GM19467 (cell line): Measurements from ENCODE around the gene SLC25A17.
"Not testable (repeated sequence)": the region's sequence is repeated elsewhere in the genome, so short reads cannot be mapped to it uniquely, and the experiment has no call there.

Experiments used
- ATAC-seq: cut with Tn5 transposase; IDR thresholded peaks from one replicate; pipeline ENCODE4 v1.9.1; 2021; ENCODE audit warnings: mild to moderate bottlenecking, moderate library complexity; ENCODE audit not compliant: unreplicated experiment

Gene SLC25A17

GRCh38 chr22:40818747-40819598, at the start of gene SLC25A17:
SLC25A17 (minus strand) TSS chr22:40819346; CDS start chr22:40819248, 98 bp downstream.
- ATAC-seq: peak; percentile 66

GRCh38 chr22:40868379-40868778, 49.2 kb upstream of the SLC25A17 start:
- not testable (repeated sequence) for ATAC-seq

- ATAC-seq: no peak
These were observed 48.0 kb upstream of the SLC25A17 start for GRCh38 chr22:40867109-40867508.

DNA sequence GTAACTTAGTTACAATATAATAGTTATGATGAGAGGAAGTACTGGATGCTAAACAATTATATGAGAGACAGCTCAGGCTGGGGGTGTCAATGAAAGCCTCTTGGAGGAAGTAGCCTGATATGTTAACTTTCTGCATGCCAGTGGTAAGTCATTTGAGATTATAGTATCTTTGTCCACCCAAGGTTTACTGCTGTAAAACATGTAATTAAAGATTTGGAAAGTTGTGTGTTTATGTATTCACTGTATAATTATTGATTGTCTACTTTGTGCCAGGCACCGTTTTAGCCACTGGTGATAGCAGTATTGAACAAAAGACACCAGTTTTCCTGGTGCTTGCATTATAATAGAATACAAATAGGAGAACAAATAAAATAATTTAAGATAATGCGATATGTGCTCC, 43.4 kb upstream of the SLC25A17 start:
- no peak for ATAC-seq

DNA sequence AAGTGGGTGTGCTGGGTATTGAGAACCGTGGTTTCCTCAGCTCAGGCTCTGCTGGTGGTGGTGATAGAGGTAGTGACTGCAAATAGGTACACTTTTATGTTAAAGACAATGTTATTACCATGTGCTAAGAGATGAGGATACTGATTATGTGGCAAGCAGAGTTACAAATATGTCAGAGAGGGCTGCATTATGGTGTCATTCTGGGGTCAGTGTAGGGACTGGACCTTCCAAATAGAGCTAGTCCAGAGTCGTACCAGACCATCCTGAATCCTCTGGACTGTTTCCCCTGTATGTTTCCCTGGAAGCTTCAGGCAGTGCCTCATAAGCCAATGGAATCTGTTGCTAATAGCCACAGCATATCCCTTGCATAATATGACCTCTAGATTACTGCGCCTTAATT, 42.9 kb upstream of the SLC25A17 start, which contains the start of gene DNAJB7:
DNAJB7 (minus strand) TSS at position 101 of the 400 bp plus-strand sequence. CDS start 119 bp downstream, outside the sequence.
- no peak for ATAC-seq

GRCh38 chr22:40857309-40857855, 38.2 kb upstream of the SLC25A17 start:
- no peak for ATAC-seq

- peak; percentile 86 for ATAC-seq
These were observed 37.6 kb upstream of the SLC25A17 start, which contains the start of the genes ST13 and XPNPEP3 for GRCh38 chr22:40856513-40857308. ST13 (minus strand) TSS chr22:40856639; CDS start chr22:40856540, 99 bp downstream. XPNPEP3 (plus strand) TSS chr22:40857148; CDS start chr22:40857182, 34 bp downstream.

DNA sequence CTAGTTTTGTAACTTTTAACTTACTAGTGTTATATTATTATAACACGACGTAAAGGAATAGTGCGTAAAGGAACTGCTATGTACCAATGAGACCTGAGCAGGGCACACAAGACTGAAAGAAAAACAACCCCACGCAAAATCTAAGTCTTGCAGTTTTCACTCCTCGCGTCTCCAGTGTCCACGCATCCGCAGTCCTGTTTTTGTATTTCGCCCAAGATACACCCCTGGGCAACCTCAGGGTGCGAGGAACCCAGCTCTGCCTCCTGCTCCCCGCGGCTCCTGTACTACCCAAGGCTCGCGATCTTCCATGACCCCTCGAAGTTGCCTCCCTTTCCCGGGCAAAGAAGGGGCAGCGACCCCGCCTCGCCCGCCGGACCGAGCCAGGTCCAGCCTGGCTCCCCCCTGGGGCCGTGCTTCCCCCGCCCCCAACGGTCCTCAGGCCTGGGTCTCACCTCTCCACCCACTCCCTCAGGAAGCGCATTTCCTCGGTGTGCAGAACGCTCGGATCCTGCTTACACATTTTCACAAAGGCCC, 36.9 kb upstream of the SLC25A17 start:
- ATAC-seq: peak; percentile 11

- ATAC-seq: no peak
These were observed 36.2 kb upstream of the SLC25A17 start for GRCh38 chr22:40855071-40855978.

- ATAC-seq: no peak
These were observed 34.8 kb upstream of the SLC25A17 start for GRCh38 chr22:40853961-40854360.

- ATAC-seq: no peak
These were observed 34.2 kb upstream of the SLC25A17 start for GRCh38 chr22:40853333-40853732.

DNA sequence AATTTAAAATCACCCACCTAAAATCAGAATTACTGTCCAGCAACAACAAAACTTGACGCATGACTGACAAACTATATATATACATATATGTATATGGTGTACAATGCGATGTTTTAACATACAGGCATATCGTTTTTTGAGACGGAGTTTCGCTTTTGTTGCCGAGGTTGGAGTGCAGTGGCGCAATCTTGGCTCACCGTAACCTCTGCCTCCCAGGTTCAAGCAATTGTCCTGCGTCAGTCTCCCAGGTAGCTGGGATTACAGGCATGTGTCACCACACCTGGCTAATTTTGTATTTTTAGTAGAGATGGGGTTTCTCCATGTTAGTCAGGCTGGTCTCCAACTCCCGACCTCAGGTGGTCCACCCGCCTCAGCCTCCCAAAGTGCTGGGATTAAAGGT, 26.7 kb upstream of the SLC25A17 start:
- not testable (repeated sequence) for ATAC-seq

DNA sequence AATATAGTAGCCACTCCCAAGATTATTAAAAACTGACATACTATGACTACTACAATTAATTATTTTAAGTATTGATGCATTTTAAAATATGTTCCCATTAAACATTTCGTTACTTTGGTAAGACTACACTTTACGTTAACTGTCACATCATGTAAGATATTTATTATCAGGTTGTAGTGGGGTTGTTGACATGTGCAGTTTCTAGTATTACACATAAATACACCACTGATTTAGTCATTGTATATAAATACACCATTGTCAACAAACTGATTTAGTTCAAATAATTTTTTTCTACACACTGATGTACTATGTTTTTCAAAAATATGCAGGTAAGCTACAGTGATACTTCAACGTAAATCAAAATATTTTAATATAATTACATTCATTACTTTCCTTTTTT, 25.8 kb upstream of the SLC25A17 start:
- ATAC-seq: no peak

DNA sequence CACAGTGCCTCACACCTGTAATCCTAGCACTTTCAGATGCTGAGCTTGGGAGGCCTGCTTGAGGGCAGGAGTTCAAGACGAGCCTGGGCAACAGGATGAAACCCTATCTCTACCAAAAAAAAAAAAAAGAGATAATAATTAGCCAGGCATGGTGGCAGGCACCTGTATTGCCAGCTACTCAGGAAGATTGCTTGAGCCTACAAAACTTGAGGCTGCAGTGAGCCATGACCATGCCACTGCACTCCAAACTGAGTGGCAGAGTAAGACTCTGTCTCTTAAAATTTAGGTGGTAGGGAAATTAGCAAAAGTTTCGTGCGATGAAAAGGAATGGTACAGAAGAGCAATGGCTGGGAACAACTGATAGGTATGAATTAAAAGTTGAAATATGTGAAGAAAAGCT, 19.3 kb upstream of the SLC25A17 start:
- ATAC-seq: no peak

- ATAC-seq: no peak
These were observed 15.5 kb upstream of the SLC25A17 start for GRCh38 chr22:40834619-40835018.

- no peak for ATAC-seq
These were observed 10.0 kb upstream of the SLC25A17 start for GRCh38 chr22:40829131-40829530.

- no peak for ATAC-seq
These were observed 8.0 kb upstream of the SLC25A17 start for GRCh38 chr22:40826984-40827741.

DNA sequence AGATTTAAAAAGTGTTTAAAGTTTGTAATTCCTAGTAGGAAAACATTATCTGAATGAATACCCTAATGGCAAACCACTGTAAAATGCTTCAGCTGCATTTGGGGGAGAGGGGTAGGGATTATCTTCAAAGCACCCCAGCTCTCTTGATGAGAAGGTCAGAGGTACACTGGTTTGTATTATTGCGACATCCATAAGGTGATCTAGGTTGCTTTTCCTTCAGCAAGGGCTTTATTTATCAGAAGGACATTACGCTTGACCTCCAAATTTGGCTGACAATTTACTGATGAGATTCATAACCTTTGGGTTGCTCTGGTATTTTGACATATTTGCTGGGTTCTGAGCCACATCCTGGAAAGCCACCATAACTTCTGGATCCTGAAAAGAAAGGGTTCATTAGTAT, 7.1 kb upstream of the SLC25A17 start:
- ATAC-seq: not testable (repeated sequence)

- no peak for ATAC-seq
These were observed 4.3 kb upstream of the SLC25A17 start for GRCh38 chr22:40823426-40823825.
